Natural killer cell (primary cell): Measurements from ENCODE around the gene CCT4. TPM values are rescaled to one million over a fixed set of nuclear protein-coding genes. Genes with fewer than 3 reads are reported as not detected.
"Not testable (repeated sequence)": the region's sequence is repeated elsewhere in the genome, so short reads cannot be mapped to it uniquely, and the experiment has no call there.

Experiments used
- ATAC-seq, 3 donors: fragments of 150-1000 bp in 2 of 3; fragments of 200-7000 bp in 1 of 3; cut with Tn5 transposase; 1 replicate in 1 of 3; 2 replicates in 2 of 3; pipeline ENCODE4 v1.10.0; 2021; ENCODE audit warnings: mild to moderate bottlenecking in 2 of 3, moderate library complexity in 2 of 3
- DNase-seq, 2 donors: peaks; one replicate each; pipeline versions ENCODE4 v3.0.0 to v3.0.0-alpha.2; 2013 to 2021; ENCODE audit warnings: mixed read lengths in 1 of 2
- H3K27ac ChIP-seq: one replicate; pipeline ENCODE4 v1.5.1; 2013; ENCODE audit warnings: mild to moderate bottlenecking, low read length
- H3K27me3 ChIP-seq: one replicate; pipeline ENCODE4 v1.6.1; 2013; ENCODE audit warnings: low read length; ENCODE audit not compliant: control insufficient read depth, insufficient read depth
- H3K36me3 ChIP-seq: one replicate; pipeline ENCODE4 v1.6.1; 2013; ENCODE audit warnings: low read length; ENCODE audit not compliant: control insufficient read depth, insufficient read depth
- H3K4me1 ChIP-seq: one replicate; pipeline ENCODE4 v1.6.1; 2013; ENCODE audit warnings: low read length; ENCODE audit not compliant: control insufficient read depth, insufficient read depth
- H3K4me3 ChIP-seq: one replicate; pipeline ENCODE4 v1.5.1; 2013; ENCODE audit warnings: low read length
- H3K9me3 ChIP-seq: one replicate; pipeline ENCODE4 v1.6.1; 2013; ENCODE audit warnings: low read length; ENCODE audit not compliant: control insufficient read depth, insufficient read depth
- H3K27ac Mint-ChIP-seq, 2 donors: one replicate each; pipeline ENCODE4 v1.8.0; 2022; ENCODE audit warnings: mild to moderate bottlenecking in 2 of 2, mixed read lengths in 2 of 2, moderate library complexity in 1 of 2
- H3K27me3 Mint-ChIP-seq, 2 donors: one replicate each; pipeline ENCODE4 v1.8.0; 2022; ENCODE audit warnings: low read depth in 2 of 2, mixed read lengths in 2 of 2
- H3K36me3 Mint-ChIP-seq: one replicate; pipeline ENCODE4 v1.8.0; 2022; ENCODE audit warnings: mixed read lengths
- H3K4me1 Mint-ChIP-seq, 2 donors: one replicate each; pipeline ENCODE4 v1.8.0; 2022; ENCODE audit warnings: mixed read lengths in 2 of 2
- H3K4me3 Mint-ChIP-seq: one replicate; pipeline ENCODE4 v1.8.0; 2022; ENCODE audit warnings: mild to moderate bottlenecking, moderate library complexity, mixed read lengths
- H3K9me3 Mint-ChIP-seq, 2 donors: one replicate each; pipeline ENCODE4 v1.8.0; 2022; ENCODE audit warnings: mixed read lengths in 2 of 2
- CTCF ChIP-seq: fragments of 200-600 bp; IDR thresholded peaks from one replicate; pipeline ENCODE4 v1.8.0; 2022; ENCODE audit warnings: antibody characterized with exemption
- WGBS: methylation state at CpG from one replicate; pipeline ENCODE4 v1.1.7; 2013; ENCODE audit warnings: missing lambda C conversion rate; ENCODE audit not compliant: insufficient coverage; 5-methylcytosine and 5-hydroxymethylcytosine counted together
- intact Hi-C: fragments of 100-400 bp; cut with micrococcal nuclease; formaldehyde crosslinking; loops from one replicate; pipeline ENCODE4 v1.14.2; 2022
- total RNA-seq, 4 donors: library from RNA; stranded (reverse); fragments of 120-200 nt in 1 of 4; gene quantifications; one replicate each; pipeline versions ENCODE4 v1.2.3 to v1.2.4, GENCODE V29; 2013 to 2022

CCT4 gene
- total RNA-seq, 3 donors from 2014 or later (not counting 1 experiment from before 2014, with no cell fraction given): 79.4 to 108 (median 84.5) TPM

GRCh38 chr2:61853847-61854563 lies 34.5 kb downstream of the CCT4 start, which contains the start of gene FAM161A:
Gene FAM161A (minus strand): TSS chr2:61854060. CDS start chr2:61854041, 19 bp downstream.
- Mint-ChIP-seq H3K9me3 (no peaks in the 10 kb centered on the region), H3K27ac (peak within 1 kb of the TSS; percentile 88 to 89), H3K27me3 (no peaks in the 10 kb centered on the region), H3K4me1 (peaks cover 18 to 25% of the 10 kb centered on the region in 2 donors), H3K4me3 (peak within 1 kb of the TSS; percentile 99), H3K36me3 (no peaks in the 10 kb centered on the region)
- intact Hi-C loops: loop anchor here (1.0 to 10.0 kb wide), 3 partner anchors 34 to 319 kb away; partner anchors contain the start of genes CCT4 and XPO1
- TF ChIP-seq CTCF: no peak
- peak within 1 kb of the TSS; percentile 80 for H3K4me3 ChIP-seq
- WGBS: under 1% methylated on average over 50 of the region's 50 CpGs
- peaks cover 17% of the 10 kb centered on the region for H3K4me1 ChIP-seq
- H3K27me3 ChIP-seq: no peaks in the 10 kb centered on the region
- H3K36me3 ChIP-seq: no peaks in the 10 kb centered on the region
- DNase-seq (peak; percentile 74 to 85), ATAC-seq (peak; percentile 68 to 82 (median 78))
- H3K27ac ChIP-seq: peak within 1 kb of the TSS; percentile 64
- no peaks in the 10 kb centered on the region for H3K9me3 ChIP-seq

GRCh38 chr2:61853086-61853846 lies 35.2 kb downstream of the CCT4 start:
- peak; percentile 50 to 66 (median 50) for ATAC-seq
- H3K9me3 ChIP-seq: no peaks in the 10 kb centered on the region
- Mint-ChIP-seq H3K9me3 (no peaks in the 10 kb centered on the region), H3K27ac (peak overlapping the region; percentile 88 to 89), H3K4me3 (peak overlapping the region; percentile 99), H3K36me3 (no peaks in the 10 kb centered on the region), H3K4me1 (peaks cover 18 to 25% of the 10 kb centered on the region in 2 donors), H3K27me3 (no peaks in the 10 kb centered on the region)
- 27% methylated on average over 25 of the region's 26 CpGs for WGBS
- intact Hi-C loops: loop anchor here (10.0 kb wide), 1 partner anchor 318 kb away; the partner anchor contains the start of gene XPO1
- no peak for TF ChIP-seq CTCF
- H3K4me1 ChIP-seq: peaks cover 17% of the 10 kb centered on the region
- H3K4me3 ChIP-seq: peak overlapping the region; percentile 80
- DNase-seq: peak in 1 of 2 donors; percentile 24
- H3K27ac ChIP-seq: peak overlapping the region; percentile 64
- no peaks in the 10 kb centered on the region for H3K27me3 ChIP-seq
- no peaks in the 10 kb centered on the region for H3K36me3 ChIP-seq

GRCh38 chr2:61851270-61851669 lies 37.2 kb downstream of the CCT4 start:
- not testable (repeated sequence) for H3K36me3 Mint-ChIP-seq, H3K9me3 Mint-ChIP-seq, DNase-seq, H3K4me3 ChIP-seq, H3K27ac Mint-ChIP-seq, H3K4me3 Mint-ChIP-seq, H3K27ac ChIP-seq, H3K9me3 ChIP-seq, H3K27me3 ChIP-seq, H3K36me3 ChIP-seq, H3K27me3 Mint-ChIP-seq, ATAC-seq
- intact Hi-C loops: loop anchor here (10.0 kb wide), 1 partner anchor 316 kb away; the partner anchor contains the start of gene XPO1
- 97% methylated on average over 10 of the region's 10 CpGs for WGBS
- H3K4me1 ChIP-seq: peaks cover 17% of the 10 kb centered on the region
- H3K4me1 Mint-ChIP-seq: peaks cover 18 to 25% of the 10 kb centered on the region in 2 donors

- Histone ChIP-seq H3K4me1 (no peaks in the 10 kb centered on the region), H3K9me3 (no peaks in the 10 kb centered on the region), H3K4me3 (no peak overlapping the region), H3K27ac (no peak overlapping the region), H3K27me3 (no peaks in the 10 kb centered on the region), H3K36me3 (no peaks in the 10 kb centered on the region)
- Mint-ChIP-seq H3K36me3 (no peaks in the 10 kb centered on the region), H3K4me3 (no peak overlapping the region), H3K27me3 (no peaks in the 10 kb centered on the region), H3K4me1 (no peaks in the 10 kb centered on the region), H3K27ac (no peak overlapping the region), H3K9me3 (no peaks in the 10 kb centered on the region)
- WGBS: 81% methylated on average over 3 of the region's 3 CpGs
- intact Hi-C loops: no loop called here
- no peak for TF ChIP-seq CTCF
- ATAC-seq (no peak), DNase-seq (no peak)
Observed at GRCh38 chr2:61845320-61845719, 43.1 kb downstream of the CCT4 start.
